Coronary artery (tissue), 2 donors: ENCODE measurements around the gene HEY2.

Experiments used
- DNase-seq: peaks from one replicate; pipeline ENCODE4 v3.0.0-alpha.2; 2017; ENCODE audit warnings: low spot score
- H3K27ac ChIP-seq, 2 donors: fragments of 200-600 bp; sonication (generic); one replicate each; pipeline ENCODE4 v1.5.1; 2016 to 2019
- H3K4me3 ChIP-seq: fragments of 200-600 bp; sonication (generic); 2 replicates; pipeline ENCODE4 v1.5.1; 2016; ENCODE audit warnings: mild to moderate bottlenecking, moderate library complexity
- CTCF ChIP-seq: fragments of 200-600 bp; sonication (generic); IDR thresholded peaks from one replicate; pipeline ENCODE4 v1.5.1; 2019; ENCODE audit warnings: antibody characterized with exemption

Gene HEY2

GRCh38 chr6:125806813-125807212 is 57.4 kb downstream of the HEY2 start:
- H3K27ac ChIP-seq: no peak overlapping the region
- no peak overlapping the region for H3K4me3 ChIP-seq
- no peak for TF ChIP-seq CTCF
- DNase-seq: no peak

GRCh38 chr6:125807293-125807692 is 57.9 kb downstream of the HEY2 start:
- TF ChIP-seq CTCF: no peak
- no peak for DNase-seq
- no peak overlapping the region for H3K27ac ChIP-seq

DNA sequence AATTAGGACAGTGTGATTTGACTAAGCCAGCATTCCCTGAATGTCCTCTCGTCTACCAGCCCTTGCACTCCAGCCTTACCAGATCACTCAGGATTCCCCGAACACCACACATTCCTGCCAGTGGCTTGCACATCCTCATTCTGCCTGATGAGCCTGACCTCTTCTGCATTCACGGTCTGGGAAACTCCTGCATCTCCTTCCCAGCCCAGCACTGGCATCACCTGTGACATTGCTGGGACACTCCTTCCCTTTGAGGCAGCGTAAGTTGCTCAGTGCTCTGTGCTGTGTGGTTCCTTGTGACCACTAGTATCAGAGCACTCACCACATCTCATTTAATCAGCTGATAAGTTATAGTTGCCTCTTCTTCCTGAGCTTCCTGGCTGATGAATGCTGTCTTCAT is 58.6 kb downstream of the HEY2 start:
- no peak for TF ChIP-seq CTCF
- Histone ChIP-seq H3K4me3 (no peak overlapping the region), H3K27ac (no peak overlapping the region)
- DNase-seq: no peak

More at GRCh38 chr6:125807293-125807692, 57.9 kb downstream of the HEY2 start:
- H3K4me3 ChIP-seq: no peak overlapping the region

DNA sequence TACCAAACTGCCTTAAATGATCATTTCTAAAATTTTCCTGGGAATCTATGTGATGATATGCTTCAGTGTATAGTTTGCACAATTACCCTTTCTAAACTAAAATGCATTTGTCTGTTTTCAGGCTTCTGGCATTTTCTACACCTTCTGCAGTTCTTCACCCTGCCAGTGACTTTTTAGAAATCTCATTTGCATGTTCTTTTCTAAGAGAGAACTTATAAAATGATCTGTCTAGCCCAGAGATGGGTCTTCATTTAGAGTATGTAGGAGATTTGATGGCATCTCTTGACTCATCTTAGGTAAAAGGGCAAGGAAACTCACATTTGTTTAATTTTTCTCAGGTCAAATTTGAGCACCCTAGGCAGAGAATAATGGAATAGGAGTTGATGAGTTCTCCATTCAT is 59.2 kb downstream of the HEY2 start:
- TF ChIP-seq CTCF: no peak
- no peak overlapping the region for H3K27ac ChIP-seq
- no peak overlapping the region for H3K4me3 ChIP-seq
- no peak for DNase-seq

DNA sequence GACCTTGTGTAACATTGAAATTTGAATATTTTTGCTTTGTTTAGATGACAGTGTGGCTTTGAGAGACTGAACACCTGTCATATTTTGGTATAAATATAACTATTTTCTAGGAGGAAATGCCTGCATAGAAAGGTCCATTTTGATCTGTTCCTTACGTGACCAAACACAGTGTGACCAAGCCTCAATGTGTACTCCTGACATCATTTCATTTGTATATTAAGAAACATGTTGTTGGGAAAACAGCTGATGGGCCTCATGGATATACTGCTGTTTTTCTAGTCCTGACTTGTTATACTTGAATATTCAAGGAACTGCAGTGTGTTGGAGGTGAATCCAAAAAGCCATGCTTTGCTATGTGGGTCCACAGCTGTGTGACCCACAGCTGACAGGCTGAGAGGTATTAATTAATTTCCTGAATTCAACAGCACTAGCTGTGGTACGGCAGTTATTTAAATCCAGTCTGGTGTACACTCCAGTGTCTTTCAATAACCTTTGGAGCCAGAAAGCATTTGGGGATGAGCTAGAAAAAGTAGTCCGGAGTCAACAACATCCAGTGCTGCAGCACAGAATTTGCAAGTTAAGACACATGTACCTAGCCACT is 60.2 kb downstream of the HEY2 start:
- no peak for TF ChIP-seq CTCF
- no peak for DNase-seq
- peak overlapping the region in 1 of 2 donors; percentile 2 for H3K27ac ChIP-seq
- H3K4me3 ChIP-seq: no peak overlapping the region

GRCh38 chr6:125810445-125810844 is 61.0 kb downstream of the HEY2 start:
- no peak for DNase-seq
- Histone ChIP-seq H3K4me3 (no peak overlapping the region), H3K27ac (no peak overlapping the region)
- TF ChIP-seq CTCF: no peak
